IMR-90 (cell line): Measurements from ENCODE around the gene CGB1. TPM values are rescaled to one million over a fixed set of nuclear protein-coding genes. Genes with fewer than 3 reads are reported as not detected.

ENCODE experiments used
- ATAC-seq: fragments of 200-7000 bp; cut with Tn5 transposase; 2 replicates; pipeline ENCODE4 v1.9.1; 2020; ENCODE audit warnings: low read depth, mild to moderate bottlenecking, moderate library complexity
- BruUV-seq: library from RNA; stranded (reverse); fragments of 400-500 nt; replicated peaks from 2 replicates; lab custom pipeline; 2021; lab: Mats Ljungman, UMichigan
- CTCF ChIA-PET: fragments of 300-600 bp; formaldehyde crosslinking; extraction: SDS; loops from one replicate; lab custom pipeline; 2021; ENCODE audit warnings: antibody characterized with exemption; lab: Yijun Ruan, JAX
- POLR2A ChIA-PET: fragments of 300-600 bp; sonication (Branson Sonifier 250); formaldehyde crosslinking; loops from one replicate; lab custom pipeline; 2022; ENCODE audit warnings: antibody characterized with exemption; ENCODE audit not compliant: unreplicated experiment; lab: Charles Lee
- DNase-seq: peaks from one replicate; pipeline ENCODE4 v3.0.0; 2013
- H2AFZ ChIP-seq: replicated peaks from 2 replicates; pipeline ENCODE3; 2013; ENCODE audit warnings: low read length, mild to moderate bottlenecking; ENCODE audit not compliant: poor library complexity
- H2AK5ac ChIP-seq: 2 replicates; pipeline ENCODE4 v1.6.1; 2013; ENCODE audit warnings: low read depth, low read length, inconsistent platforms
- H2AK9ac ChIP-seq: replicated peaks from 2 replicates; pipeline ENCODE3; 2013; ENCODE audit warnings: mild to moderate bottlenecking, low read depth, low read length, moderate library complexity; ENCODE audit not compliant: poor library complexity
- H2BK120ac ChIP-seq: 2 replicates; pipeline ENCODE4 v1.6.1; 2013; ENCODE audit warnings: low read depth, low read length, inconsistent platforms
- H2BK15ac ChIP-seq: 3 replicates; pipeline ENCODE4 v1.6.1; 2013; ENCODE audit warnings: low read depth, low read length, inconsistent platforms
- H2BK20ac ChIP-seq: 2 replicates; pipeline ENCODE4 v1.6.1; 2013; ENCODE audit warnings: low read depth, mild to moderate bottlenecking, inconsistent platforms, low read length, moderate library complexity
- H2BK5ac ChIP-seq: 2 replicates; pipeline ENCODE4 v1.6.1; 2013; ENCODE audit warnings: mild to moderate bottlenecking, low read depth, low read length, inconsistent platforms; ENCODE audit not compliant: poor library complexity, severe bottlenecking
- H3K14ac ChIP-seq: replicated peaks from 2 replicates; pipeline ENCODE4 v1.6.1; 2013; ENCODE audit warnings: low read depth, low read length, inconsistent platforms
- H3K18ac ChIP-seq: 2 replicates; pipeline ENCODE4 v1.6.1; 2013; ENCODE audit warnings: low read depth, low read length, control low read depth
- H3K23ac ChIP-seq: 2 replicates; pipeline ENCODE4 v1.6.1; 2013; ENCODE audit warnings: low read depth, low read length, inconsistent platforms
- H3K27ac ChIP-seq: 2 replicates; pipeline ENCODE4 v1.5.1; 2013; ENCODE audit warnings: mild to moderate bottlenecking, control low read depth, low read length; ENCODE audit not compliant: insufficient read depth
- H3K27me3 ChIP-seq: 2 replicates; pipeline ENCODE4 v1.6.1; 2013; ENCODE audit warnings: low read length; ENCODE audit not compliant: control insufficient read depth, insufficient read depth
- H3K36me3 ChIP-seq: 2 replicates; pipeline ENCODE4 v1.6.1; 2013; ENCODE audit warnings: low read length, mixed read lengths; ENCODE audit not compliant: control insufficient read depth, insufficient read depth
- H3K4ac ChIP-seq: 2 replicates; pipeline ENCODE4 v1.6.1; 2013; ENCODE audit warnings: low read depth, low read length, inconsistent platforms
- H3K4me1 ChIP-seq: 2 replicates; pipeline ENCODE4 v1.6.1; 2013; ENCODE audit warnings: low read length, mixed read lengths; ENCODE audit not compliant: control insufficient read depth, insufficient read depth
- H3K4me2 ChIP-seq: 2 replicates; pipeline ENCODE4 v1.6.1; 2013; ENCODE audit warnings: low read depth, mild to moderate bottlenecking, control low read depth, low read length, moderate library complexity
- H3K4me3 ChIP-seq: 2 replicates; pipeline ENCODE4 v1.5.1; 2013; ENCODE audit warnings: low read depth, mild to moderate bottlenecking, control low read depth, low read length, moderate library complexity; ENCODE audit not compliant: insufficient read depth
- H3K56ac ChIP-seq: 2 replicates; pipeline ENCODE4 v1.6.1; 2013; ENCODE audit warnings: low read length, inconsistent platforms; ENCODE audit not compliant: insufficient read depth; ENCODE audit errors: extremely low read depth
- H3K79me1 ChIP-seq, 2 experiments: 2 replicates each; pipeline ENCODE4 v1.6.1; 2013; ENCODE audit warnings: low read length in 2 of 2, inconsistent platforms in 1 of 2, low read depth in 1 of 2
- H3K9ac ChIP-seq: 2 replicates; pipeline ENCODE4 v1.6.1; 2013; ENCODE audit warnings: low read depth, low read length, control low read depth
- H3K9me1 ChIP-seq: 2 replicates; pipeline ENCODE4 v1.6.1; 2013; ENCODE audit warnings: low read length, inconsistent platforms; ENCODE audit not compliant: insufficient read depth
- H3K9me3 ChIP-seq: 2 replicates; pipeline ENCODE4 v1.6.1; 2013; ENCODE audit warnings: low read length; ENCODE audit not compliant: control insufficient read depth, insufficient read depth
- H4K20me1 ChIP-seq: 2 replicates; pipeline ENCODE4 v1.6.1; 2013; ENCODE audit warnings: low read length, inconsistent platforms; ENCODE audit not compliant: insufficient read depth
- H4K5ac ChIP-seq: 2 replicates; pipeline ENCODE4 v1.6.1; 2013; ENCODE audit warnings: mild to moderate bottlenecking, low read depth, low read length, control low read depth
- H4K8ac ChIP-seq, 2 experiments: 2 replicates each; pipeline ENCODE4 v1.6.1; 2013; ENCODE audit warnings: low read depth in 2 of 2, low read length in 2 of 2, control low read depth in 1 of 2, inconsistent platforms in 1 of 2
- H4K91ac ChIP-seq: 2 replicates; pipeline ENCODE4 v1.6.1; 2013; ENCODE audit warnings: low read depth, low read length, inconsistent platforms; ENCODE audit not compliant: insufficient read depth
- BHLHE40 ChIP-seq: fragments of 150-350 bp; IDR thresholded peaks from 2 replicates; pipeline ENCODE4 v1.6.1; 2016; ENCODE audit warnings: mild to moderate bottlenecking, low read depth, low read length
- MAZ ChIP-seq: IDR thresholded peaks from 2 replicates; pipeline ENCODE4 v1.6.1; 2012; ENCODE audit warnings: low read depth, mild to moderate bottlenecking, low read length, improper control_type of control experiment, moderate library complexity, borderline replicate concordance
- POLR2A ChIP-seq: IDR thresholded peaks from 2 replicates; pipeline ENCODE4 v1.6.1; 2012; ENCODE audit warnings: mild to moderate bottlenecking, low read depth, low read length
- RAD21 ChIP-seq: IDR thresholded peaks from 2 replicates; pipeline ENCODE4 v1.6.1; 2012; ENCODE audit warnings: low read length, improper control_type of control experiment
- RFX5 ChIP-seq: IDR thresholded peaks from 2 replicates; pipeline ENCODE4 v1.8.0; 2012; ENCODE audit warnings: low read depth, mild to moderate bottlenecking, low read length, moderate library complexity
- WGBS, 2 experiments: methylation state at CpG; one replicate each; pipeline versions ENCODE4 v1.1.5 to v1.1.7; 2013; ENCODE audit warnings: missing lambda C conversion rate in 2 of 2; ENCODE audit not compliant: insufficient read length in 1 of 2; ENCODE audit errors: extremely low coverage in 2 of 2; 5-methylcytosine and 5-hydroxymethylcytosine counted together
- dilution Hi-C: fragments of 300-500 bp; cut with HindIII; formaldehyde crosslinking; loops from one replicate; pipeline ENCODE4 v1.14.3; 2018; ENCODE audit warnings: low sequenced_read_pairs; ENCODE audit not compliant: unreplicated experiment
- in situ Hi-C: fragments of 300-500 bp; cut with MboI; formaldehyde crosslinking; loops from 3 replicates; pipeline ENCODE4 v1.14.3; 2019; ENCODE audit warnings: low sequenced_read_pairs, inconsistent platforms, mixed read lengths
- intact Hi-C: fragments of 100-400 bp; cut with micrococcal nuclease; formaldehyde crosslinking; loops from 2 replicates; pipeline ENCODE4 v1.10.0; 2022
- polyA plus RNA-seq, 3 experiments: library from polyadenylated mRNA; depleted of rRNA; stranded (reverse); fragments of >200 nt; gene quantifications; 2 replicates each; pipeline ENCODE4 v1.2.3, GENCODE V29; 2012; ENCODE audit warnings: low replicate concordance in 1 of 3
- total RNA-seq: library from RNA; depleted of rRNA; stranded (reverse); fragments of >200 nt; gene quantifications from 2 replicates; pipeline ENCODE4 v1.2.3, GENCODE V29; 2012
- TF ChIP-seq, protein P1 (sequence below): fragments of 150-350 bp; IDR thresholded peaks from 2 replicates; pipeline ENCODE4 v1.6.1; 2016; ENCODE audit warnings: low read depth, mild to moderate bottlenecking, low read length, moderate library complexity, borderline replicate concordance

The CGB1 gene
- total and polyA plus RNA-seq, 2 of the 4 experiments (the other 2 are of a cell fraction) = not detected

DNA sequence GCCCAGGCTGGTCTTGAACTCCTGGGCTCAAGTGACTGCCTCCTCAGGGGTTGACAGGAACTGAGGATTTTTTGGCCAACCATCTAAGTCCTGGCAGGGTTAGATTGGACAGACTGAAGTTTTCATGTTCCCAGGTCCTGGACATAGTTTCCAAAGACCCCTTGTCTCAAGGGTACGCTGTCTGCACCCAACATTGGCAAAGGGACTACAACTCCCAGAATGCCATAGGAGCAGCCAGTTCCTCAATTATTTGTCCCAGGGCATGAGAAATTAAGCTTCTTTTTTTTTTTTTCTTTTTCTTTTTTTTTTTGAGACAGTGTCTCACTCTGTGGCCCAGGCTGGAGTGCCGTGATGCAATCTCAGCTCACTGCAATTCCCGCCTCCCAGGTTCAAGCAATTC is 50.5 kb downstream of the CGB1 start:
- H2BK120ac ChIP-seq = no peak overlapping the region
- H4K91ac ChIP-seq = no peak overlapping the region
- H3K36me3 ChIP-seq = peaks cover 65% of the 10 kb centered on the region
- H4K5ac ChIP-seq = no peak overlapping the region
- DNase-seq = no peak
- ChIA-PET CTCF (no interaction called here), POLR2A (interaction anchor here (0.6 kb wide), 1 partner anchor 20 kb away, joined by 4 read pairs; no protein-coding TSS in a partner anchor)
- in situ Hi-C loops = no loop called here
- H3K9me3 ChIP-seq = no peaks in the 10 kb centered on the region
- no peak overlapping the region for H2BK20ac ChIP-seq
- ATAC-seq = no peak
- no peak overlapping the region for H2AK9ac ChIP-seq
- peaks cover 7% of the 10 kb centered on the region for H3K4me1 ChIP-seq
- no peak overlapping the region for H3K18ac ChIP-seq
- no peak overlapping the region for H4K8ac ChIP-seq
- intact Hi-C loops = no loop called here
- no peaks in the 10 kb centered on the region for H3K27me3 ChIP-seq
- H3K56ac ChIP-seq = no peak overlapping the region
- TF ChIP-seq, protein P1, sequence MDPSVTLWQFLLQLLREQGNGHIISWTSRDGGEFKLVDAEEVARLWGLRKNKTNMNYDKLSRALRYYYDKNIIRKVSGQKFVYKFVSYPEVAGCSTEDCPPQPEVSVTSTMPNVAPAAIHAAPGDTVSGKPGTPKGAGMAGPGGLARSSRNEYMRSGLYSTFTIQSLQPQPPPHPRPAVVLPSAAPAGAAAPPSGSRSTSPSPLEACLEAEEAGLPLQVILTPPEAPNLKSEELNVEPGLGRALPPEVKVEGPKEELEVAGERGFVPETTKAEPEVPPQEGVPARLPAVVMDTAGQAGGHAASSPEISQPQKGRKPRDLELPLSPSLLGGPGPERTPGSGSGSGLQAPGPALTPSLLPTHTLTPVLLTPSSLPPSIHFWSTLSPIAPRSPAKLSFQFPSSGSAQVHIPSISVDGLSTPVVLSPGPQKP = no peak
- TF ChIP-seq BHLHE40 = no peak
- TF ChIP-seq RAD21 = no peak
- no peak for TF ChIP-seq MAZ
- TF ChIP-seq POLR2A = no peak
- no peak for TF ChIP-seq RFX5
- dilution Hi-C loops = no loop called here
- peaks cover 27 to 62% of the 10 kb centered on the region in 2 experiments for H3K79me1 ChIP-seq
- H2BK15ac ChIP-seq = no peak overlapping the region
- H2BK5ac ChIP-seq = no peak overlapping the region
- no peak overlapping the region for H3K4ac ChIP-seq
- no peak overlapping the region for H3K9ac ChIP-seq
- H4K20me1 ChIP-seq = peaks cover 22% of the 10 kb centered on the region
- 83% methylated on average over 1 of the region's 3 CpGs; no CpG with 5 or more reads in 1 of the 2 experiments for WGBS, 2 experiments
- H2AK5ac ChIP-seq = no peak overlapping the region
- H3K9me1 ChIP-seq = peaks cover 13% of the 10 kb centered on the region
- no peak overlapping the region for H3K14ac ChIP-seq
- H3K23ac ChIP-seq = no peak overlapping the region
- no peak overlapping the region for H3K4me2 ChIP-seq
- no TSS peak for BruUV-seq
- H2AFZ ChIP-seq = no peak overlapping the region
- no peak overlapping the region for H3K4me3 ChIP-seq
- H3K27ac ChIP-seq = no peak overlapping the region
